Umbilical cord (tissue), 2 donors: Measurements from ENCODE around the gene SLC17A4. TPM values are rescaled to one million over a fixed set of nuclear protein-coding genes. Genes with fewer than 3 reads are reported as not detected.

Source experiments
- DNase-seq: peaks from one replicate; pipeline ENCODE4 v3.0.0-alpha.2; 2015; ENCODE audit warnings: low spot score
- total RNA-seq: library from RNA; depleted of rRNA; stranded (reverse); fragments of >200 nt; gene quantifications from one replicate; pipeline ENCODE4 v1.2.3, GENCODE V29; 2014; ENCODE audit warnings: low replicate concordance; ENCODE audit not compliant: insufficient read depth

Gene SLC17A4, protein sequence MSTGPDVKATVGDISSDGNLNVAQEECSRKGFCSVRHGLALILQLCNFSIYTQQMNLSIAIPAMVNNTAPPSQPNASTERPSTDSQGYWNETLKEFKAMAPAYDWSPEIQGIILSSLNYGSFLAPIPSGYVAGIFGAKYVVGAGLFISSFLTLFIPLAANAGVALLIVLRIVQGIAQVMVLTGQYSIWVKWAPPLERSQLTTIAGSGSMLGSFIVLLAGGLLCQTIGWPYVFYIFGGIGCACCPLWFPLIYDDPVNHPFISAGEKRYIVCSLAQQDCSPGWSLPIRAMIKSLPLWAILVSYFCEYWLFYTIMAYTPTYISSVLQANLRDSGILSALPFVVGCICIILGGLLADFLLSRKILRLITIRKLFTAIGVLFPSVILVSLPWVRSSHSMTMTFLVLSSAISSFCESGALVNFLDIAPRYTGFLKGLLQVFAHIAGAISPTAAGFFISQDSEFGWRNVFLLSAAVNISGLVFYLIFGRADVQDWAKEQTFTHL
- 2.4 TPM for total RNA-seq

DNA sequence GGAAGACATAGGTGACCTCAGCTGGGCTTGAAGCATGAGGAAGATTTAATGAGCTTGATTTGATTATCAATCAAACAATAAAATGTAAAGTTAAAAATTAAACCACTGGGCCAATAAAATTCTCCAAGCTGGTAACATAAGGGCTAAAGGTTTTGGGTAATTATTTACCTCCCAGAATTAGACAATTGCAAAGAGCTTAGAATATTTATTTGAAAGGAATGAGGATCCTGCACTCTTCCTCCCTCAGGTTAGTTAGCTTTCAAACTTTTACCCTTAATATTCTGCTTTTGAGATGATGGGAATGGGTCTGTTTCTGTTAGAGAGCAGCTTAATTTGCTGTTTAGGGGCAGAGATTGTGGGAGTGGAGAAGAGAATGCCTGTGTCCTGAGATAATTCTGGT is at the start of gene SLC17A4:
Gene SLC17A4 (plus strand): TSS at position 208 of the 400 bp plus-strand sequence. CDS start 7,221 bp downstream, outside the sequence.
- DNase-seq: no peak

DNA sequence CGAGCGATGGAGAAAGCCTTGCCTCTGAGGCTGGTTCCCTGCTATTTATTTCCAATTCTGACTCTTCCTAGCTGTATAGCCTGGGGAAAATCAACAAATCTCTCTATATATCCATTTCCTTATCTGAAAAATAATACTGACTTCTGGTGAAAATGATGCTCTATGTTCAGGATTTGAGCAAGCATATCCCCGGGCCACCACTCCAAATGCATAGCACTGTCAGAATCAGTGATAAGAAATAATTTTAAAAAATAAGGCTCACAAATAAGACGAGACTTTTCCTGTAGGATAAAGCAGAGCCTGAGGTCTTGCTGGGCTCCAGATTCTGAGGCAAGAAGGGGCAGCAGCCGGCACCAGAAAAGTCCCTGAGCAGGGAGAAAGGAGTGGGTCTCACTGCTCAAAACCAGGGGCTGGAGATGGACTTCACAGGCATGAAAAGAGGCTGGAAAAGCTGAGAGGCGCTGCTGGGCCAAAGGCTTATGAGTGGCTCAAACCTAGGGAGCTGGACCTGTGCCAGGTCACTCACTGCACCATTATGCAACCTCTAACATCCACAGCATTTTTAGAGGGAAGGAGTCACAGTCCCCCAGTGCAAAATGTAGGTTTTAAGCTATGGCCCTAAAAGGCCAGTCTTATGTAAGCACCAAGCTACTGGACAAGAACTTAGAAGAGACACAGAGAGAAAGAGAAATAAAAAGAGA is 48.1 kb upstream of the SLC17A4 start:
- peak; percentile 45 for DNase-seq

DNA sequence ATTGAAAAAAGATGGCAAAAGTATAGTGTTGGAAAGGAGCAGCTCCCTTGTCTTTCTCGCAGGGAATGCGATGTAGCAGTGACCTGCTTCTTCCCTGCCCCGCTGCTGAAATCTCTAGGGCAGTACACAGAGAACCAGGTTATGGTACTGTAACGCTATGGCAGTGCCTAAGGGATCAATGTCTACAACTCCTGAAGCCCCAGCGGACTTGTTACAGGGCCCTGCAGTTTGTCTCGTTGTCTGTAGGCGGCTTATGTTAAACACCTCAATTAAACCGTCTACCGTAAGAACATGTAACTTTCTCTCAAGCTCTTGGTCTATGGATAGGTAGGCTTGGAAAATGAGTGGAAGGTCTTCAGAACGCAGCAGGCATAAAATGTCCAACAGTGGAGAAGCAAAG is 44.8 kb upstream of the SLC17A4 start:
- DNase-seq: no peak

DNA sequence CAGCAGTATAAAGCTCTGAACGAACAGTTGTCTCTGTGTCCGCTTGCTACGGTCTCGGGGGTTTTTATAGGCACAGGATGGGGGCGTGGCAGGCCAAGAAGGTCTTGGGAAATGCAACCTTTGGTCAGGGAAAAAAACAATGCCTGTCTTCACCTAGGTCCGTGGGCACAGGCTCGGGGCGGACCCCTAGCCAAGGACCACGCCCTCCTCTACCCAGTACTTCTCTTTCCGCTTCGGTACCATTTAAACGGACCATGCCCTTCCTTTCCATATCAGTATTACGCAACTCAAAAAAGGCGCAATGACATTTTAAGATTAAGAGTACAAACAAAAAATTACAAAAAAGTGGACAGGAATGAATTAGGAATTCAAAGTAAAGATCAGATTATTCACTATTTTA is 44.3 kb upstream of the SLC17A4 start:
- no peak for DNase-seq

DNA sequence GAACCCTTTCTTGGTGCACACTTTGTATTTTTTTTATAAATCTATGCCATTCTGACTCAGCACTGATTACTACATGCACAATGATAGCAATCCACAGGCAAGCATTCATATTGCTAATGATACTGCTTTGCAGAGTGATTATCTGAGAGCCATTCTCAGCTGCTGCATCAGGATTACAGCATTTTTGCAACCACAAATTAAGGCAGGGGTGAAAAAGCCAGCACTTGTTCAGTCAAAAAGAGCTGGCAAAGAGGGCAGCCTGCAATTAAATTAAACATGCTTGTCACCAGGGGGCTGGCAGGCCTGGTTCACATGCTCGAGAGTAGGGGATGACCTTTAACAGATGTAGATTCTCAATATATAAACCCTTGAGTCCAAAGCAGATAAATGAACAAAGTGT is 40.7 kb upstream of the SLC17A4 start:
- DNase-seq: peak; percentile 5

DNA sequence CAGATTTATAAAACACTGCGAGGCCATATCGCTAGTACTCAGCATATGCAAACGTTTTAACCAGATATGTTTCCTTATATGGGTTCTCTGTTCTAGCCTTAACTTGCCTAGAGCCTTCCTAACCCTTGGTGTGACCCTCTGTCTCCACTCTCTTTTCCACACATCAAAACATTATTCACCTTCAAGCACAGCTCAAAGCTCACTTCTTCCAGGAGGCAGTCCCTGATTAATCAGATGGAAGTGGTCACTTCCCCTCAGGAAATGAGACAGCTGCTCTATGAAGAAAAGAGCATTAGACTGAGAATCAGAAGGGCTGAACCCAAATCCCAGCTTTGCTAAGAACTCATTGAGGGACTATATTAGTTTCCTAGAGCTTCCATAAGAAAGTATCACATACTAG is 39.8 kb upstream of the SLC17A4 start:
- DNase-seq: no peak

DNA sequence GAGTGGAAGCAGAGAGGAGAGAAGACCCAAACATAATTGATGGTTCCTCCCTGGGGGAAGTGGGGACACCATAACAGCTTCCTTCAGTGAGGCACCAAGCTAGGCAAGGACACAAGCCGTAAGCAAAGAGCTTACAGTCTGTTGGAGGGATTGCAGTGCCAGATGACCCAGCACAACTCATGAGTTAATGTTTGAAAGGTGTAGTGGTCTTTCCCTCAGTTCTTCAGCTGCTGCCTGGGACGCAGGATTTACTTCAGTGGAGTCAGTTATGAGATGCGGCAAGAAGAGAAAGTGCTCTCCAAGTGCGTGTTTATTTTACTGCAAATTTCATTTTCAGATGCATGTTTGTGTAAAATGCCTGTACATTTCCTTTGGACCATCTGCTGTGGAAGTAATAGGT is 38.7 kb upstream of the SLC17A4 start:
- no peak for DNase-seq

DNA sequence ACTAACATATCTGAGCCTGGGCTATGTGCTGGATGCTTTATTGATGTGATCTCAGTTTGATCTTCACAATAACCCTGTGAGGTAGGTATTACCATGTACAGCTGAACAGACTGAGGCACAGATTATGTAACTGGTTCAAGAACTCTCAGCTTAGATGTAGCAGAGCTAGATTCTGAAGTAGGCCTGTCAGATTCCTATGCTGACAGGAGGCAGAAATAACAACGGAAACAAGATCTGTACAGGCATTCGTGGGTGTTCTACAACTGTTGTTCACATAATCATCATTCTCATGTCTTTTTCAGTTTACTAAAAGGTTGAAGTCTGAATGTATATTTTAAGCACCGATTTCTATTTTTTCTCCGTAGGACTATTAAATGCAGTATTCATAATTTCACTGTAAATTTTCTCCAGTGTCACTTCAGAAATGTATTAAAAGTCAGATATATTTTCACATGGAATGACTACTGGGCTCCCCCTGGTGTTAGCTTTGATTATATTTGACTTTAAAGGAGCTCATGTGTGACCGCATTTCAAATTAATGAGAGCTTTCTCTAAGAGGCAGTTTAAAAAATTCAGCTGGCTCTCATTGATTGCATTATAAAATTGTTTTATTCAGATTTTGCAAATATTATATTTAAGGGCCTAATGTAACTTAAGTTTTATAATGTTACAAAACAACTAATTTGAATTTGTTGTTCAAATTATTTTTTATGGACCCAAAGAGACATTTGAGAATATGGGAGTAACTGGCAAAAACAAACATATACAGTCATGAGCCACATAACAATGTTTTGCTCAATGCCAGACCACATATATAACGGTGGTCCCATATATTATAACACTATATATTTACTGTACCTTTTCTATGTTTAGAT is 36.4 kb upstream of the SLC17A4 start:
- peak; percentile 61 for DNase-seq

DNA sequence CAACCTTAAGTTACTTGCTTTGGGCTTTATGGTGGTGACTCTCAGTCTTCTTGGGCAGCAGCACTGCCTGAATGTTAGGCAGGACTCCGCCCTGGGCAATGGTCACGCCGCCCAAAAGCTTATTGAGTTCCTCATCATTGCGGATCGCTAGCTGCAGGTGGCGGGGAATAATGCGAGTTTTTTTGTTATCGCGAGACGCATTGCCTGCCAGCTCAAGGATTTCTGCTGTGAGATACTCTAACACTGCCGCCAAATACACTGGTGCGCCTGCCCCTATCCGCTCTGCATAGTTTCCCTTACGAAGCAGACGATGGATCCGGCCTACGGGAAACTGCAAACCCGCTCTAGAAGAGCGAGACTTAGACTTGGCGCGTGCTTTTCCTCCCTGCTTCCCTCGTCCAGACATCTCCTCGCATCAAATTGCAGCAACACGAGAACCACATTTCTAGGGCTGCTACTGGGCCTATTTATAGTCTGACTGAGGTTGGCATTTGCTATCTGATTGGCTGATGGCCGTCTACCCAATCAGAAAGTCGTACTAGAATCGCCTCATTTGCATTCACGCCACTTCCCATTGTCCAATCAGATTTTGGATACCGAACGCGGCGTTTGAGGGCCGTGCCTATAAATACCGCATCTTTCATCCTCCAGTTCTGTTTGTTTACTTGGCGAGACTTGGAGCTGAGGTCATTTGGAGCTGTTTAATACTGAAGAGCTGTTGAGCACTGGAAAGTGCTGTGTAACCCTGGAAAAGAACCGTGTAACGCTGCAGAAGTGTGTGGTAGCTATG is 28.2 kb upstream of the SLC17A4 start:
- no peak for DNase-seq

DNA sequence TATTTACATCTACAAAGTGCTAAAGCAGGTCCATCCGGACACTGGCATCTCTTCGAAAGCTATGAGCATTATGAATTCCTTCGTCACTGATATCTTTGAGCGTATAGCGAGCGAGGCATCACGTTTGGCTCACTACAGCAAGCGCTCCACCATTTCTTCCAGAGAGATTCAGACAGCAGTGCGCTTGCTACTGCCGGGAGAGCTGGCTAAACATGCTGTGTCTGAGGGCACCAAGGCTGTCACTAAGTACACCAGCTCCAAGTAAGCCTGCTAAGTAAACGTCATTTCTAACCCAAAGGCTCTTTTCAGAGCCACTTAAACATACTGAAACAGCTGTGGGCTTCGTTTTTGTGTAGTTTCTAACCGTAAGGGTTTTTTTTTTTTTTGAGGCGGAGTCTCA is 27.5 kb upstream of the SLC17A4 start:
- DNase-seq: no peak

DNA sequence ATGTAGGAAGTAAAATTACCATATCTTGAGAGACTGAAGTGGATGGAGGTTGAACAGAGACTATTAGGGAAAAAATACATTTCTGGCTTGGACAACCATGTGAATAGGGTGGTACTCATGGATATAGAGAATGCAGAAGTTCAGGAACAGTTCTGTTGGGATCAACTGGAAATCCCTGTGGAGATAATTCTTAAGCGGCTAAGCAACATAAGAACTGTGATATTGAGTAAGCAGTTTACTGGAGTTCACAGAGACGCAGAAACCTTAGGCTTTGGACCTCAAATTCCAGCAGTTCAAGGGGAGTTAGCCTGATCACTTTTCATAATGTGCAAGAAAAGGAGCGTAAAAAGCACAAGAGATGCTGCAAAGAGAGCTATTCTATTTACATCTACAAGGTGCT is 23.6 kb upstream of the SLC17A4 start:
- DNase-seq: peak; percentile 95

DNA sequence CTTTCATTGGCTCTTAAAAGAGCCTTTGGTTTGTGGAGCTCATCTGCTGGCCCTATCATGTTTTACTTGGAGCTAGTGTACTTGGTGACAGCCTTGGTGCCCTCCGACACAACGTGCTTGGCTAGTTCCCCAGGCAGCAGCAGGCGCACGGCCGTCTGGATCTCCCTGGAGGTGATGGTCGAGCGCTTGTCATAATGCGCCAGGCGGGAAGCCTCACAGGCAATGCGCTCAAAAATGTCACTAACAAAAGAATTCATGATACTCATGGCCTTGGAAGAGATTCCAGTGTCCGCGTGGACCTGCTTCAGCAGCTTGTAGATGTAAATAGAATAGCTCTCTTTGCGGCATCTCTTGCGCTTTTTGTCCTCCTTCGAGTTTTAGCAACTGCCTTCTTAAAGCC is 22.8 kb upstream of the SLC17A4 start:
- DNase-seq: no peak

DNA sequence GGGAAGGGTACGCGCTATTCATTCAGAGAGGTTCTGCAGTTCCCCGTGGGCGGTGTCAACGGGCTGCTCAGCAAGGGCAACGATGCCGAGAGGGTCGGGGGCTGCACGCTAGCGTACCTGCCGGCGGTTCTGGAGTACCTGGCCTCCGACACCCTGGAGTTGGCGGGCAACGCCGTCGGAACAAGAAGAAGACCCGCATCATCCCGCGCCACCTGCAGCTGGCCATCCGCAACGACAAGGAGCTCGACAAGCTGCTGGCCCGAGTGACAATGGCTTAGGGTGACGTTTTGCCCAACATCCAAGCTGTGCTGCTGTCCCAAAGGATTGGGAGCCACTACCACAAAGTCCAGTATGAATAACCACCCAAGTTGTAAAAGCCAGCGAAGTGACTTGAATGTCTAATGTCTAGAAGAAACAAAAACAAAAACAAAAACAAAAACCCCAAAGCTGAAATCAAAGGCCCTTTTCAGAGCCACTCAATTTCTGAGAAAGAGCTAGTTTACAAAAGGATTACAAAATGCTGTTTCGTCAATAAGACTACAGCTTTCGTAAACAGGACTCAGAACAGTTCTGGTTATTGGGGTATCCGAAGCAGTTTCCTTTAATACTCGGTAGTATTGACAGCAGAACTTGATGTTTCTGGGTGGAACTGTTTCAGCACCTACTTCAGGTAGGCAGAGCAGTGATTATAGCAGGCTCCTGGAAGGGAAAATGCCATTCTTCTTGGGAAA is 21.9 kb upstream of the SLC17A4 start:
- no peak for DNase-seq

DNA sequence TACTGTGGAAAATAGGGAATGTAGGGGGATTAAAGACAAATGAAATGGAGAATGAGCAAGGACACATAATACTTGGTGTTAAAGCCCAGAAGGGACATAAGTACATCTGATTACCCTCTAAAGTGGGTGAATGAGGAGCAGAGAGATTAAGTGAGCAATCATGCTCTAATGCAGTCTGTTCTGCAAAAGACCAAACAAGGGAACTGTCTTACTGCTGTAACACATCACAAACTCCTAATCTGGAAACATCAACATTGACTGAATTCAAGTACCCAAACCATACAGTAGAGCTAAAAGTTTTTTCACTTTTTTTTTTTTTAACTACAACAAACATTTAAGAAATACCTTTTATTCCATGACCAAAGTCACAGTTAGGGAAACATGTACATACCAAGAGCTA is 19.3 kb upstream of the SLC17A4 start:
- DNase-seq: no peak

DNA sequence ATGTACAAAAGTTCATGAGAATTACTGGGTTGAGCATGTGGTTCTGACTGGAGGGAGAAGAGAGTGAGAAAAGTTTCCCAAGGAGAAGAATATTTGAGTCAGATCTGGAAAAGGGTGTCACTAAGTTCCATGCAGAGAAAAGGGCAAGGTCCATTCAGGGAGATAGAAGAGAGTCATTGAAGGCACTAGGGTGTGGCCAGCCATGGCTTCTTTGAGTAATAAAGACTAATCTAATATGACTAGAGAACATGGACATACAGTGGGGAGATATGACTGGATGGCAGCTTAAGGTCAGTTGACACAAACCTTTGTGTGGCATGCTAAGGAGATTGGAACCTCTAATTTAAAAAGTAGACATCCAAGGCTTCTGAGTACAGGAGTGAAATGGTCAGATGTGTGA is 10.7 kb upstream of the SLC17A4 start:
- no peak for DNase-seq

DNA sequence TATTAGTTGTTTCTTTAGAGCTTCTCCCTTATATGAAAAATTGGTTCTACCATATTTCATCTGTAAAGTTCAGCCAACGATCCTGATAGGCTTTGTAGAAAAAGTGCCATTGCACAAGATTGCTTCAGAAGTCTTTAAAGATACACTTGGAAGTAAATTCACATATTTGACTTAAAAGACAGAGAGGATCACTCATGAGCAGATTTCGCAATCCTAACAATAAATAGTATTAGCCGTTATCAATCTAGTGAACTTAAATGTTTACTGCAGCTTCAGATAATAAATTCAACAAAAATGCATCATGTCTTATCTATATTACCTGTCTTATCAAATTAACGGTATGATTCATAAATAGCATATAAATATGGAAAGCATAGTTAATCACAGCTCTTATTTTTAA is 8.7 kb upstream of the SLC17A4 start:
- DNase-seq: peak; percentile 42

DNA sequence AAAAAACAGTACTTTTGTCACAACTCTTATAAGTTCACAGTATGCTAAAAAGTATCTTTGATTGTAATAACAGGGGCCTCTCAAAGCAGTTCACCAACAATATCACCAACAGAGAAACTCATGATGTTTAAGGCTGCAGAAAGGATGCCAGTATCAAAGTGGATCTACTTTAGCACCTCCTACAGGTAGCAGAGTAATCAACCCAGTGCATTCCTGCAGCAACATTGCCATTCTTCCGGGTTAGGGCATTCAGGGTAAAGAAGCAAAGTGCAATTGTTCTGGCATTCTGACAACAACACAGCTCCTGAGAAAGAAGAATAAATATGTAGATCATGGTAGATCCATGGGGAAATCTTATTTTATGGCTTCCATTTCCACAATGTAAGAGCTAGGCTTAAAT is 7.6 kb upstream of the SLC17A4 start:
- DNase-seq: no peak

DNA sequence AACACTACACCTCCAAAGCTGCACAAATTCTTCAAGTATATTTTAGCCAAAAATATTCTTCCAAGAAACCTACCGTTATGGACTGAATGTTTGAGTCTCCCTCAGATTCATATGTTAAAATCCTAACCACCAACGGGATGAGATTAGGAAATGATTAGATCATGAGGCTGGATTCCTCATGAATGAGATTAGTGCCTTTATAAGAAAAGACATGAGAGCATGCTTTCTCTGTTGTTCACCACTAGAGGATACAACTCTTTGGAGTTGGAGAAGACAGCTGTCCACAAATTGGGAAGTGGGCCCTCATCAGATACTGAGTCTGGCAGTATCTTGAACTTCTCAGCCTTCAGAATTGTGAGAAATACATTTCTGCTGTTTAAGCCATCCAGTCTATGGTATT is 7.1 kb upstream of the SLC17A4 start:
- DNase-seq: no peak

DNA sequence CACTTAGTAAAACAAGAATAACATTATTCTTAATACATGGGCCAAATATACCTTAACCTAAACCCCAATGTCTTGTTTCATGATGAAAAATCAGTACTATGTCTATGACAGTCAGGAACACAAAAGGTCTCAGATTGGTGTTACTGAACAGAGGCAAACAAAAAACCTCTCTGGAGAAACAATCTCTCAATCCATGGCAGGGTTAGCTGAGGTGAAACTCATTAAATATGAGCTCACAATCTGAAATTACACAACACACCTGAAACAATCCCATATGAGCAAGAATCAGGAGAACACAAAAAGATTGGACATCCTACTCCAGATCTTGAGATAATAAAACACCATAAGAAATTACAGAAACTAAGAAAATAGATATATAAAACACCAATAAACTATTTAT is 6.5 kb upstream of the SLC17A4 start:
- no peak for DNase-seq
